ENCODE measurements around the gene TEX53. TPM values are rescaled to one million over a fixed set of nuclear protein-coding genes. Genes with fewer than 3 reads are reported as not detected.

The TEX53 gene
- total and polyA plus RNA-seq, 2 of the 8 experiments (the other 6 are each of a cell fraction or from before 2014, with no cell fraction given) = not detected

DNA sequence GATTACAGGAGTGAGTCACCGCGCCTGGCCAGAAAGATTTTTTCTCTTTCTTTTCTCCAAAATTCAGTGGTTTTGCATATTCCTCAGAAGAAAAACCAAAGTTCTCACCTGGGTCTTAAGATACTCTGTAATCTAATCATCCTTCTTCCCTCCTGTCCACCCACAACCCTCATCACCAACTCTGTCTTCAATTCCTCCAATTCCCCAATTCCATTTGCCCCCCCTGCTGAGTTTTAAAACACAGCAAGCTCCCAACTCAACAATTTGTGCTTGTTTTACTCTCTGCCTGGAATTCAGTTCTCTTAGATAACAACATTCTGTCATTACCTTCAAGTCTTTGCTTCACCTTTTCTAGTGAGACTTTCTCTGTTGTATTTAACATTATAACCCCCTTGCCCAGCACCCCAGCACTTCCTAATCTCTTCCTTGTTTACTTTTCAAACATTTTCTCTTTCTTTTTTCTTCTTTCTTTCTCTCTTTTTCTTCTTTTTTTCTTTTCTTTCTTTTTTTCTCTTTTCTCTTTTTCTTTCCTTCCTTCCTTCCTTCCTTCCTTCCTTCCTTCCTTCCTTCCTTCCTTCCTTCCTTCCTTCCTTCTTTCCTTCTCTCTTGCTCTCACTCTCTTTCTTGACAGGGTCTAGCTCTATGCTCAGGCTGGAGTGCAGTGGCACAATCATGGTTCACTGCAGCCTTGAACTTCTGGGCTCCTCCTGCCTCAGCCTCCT, 16.6 kb upstream of the TEX53 start (continued):
- TF ChIP-seq KDM4A (IDR thresholded peaks at IDR 0.05; ENCODE audit: low read depth, low read length, severe bottlenecking) = no peak

Measured in H1 (cell line).